22Rv1 (cell line): ENCODE measurements around the gene CCDC160.

Experiments
- ZFX ChIP-seq: fragments of 450-650 bp; IDR thresholded peaks from 2 replicates; pipeline ENCODE4 v1.6.1; 2017; ENCODE audit warnings: antibody characterized with exemption, borderline replicate concordance
- TF ChIP-seq, protein P1 (sequence below): fragments of 450-650 bp; IDR thresholded peaks from 2 replicates; pipeline ENCODE4 v1.5.1; 2017; ENCODE audit warnings: mild to moderate bottlenecking

DNA sequence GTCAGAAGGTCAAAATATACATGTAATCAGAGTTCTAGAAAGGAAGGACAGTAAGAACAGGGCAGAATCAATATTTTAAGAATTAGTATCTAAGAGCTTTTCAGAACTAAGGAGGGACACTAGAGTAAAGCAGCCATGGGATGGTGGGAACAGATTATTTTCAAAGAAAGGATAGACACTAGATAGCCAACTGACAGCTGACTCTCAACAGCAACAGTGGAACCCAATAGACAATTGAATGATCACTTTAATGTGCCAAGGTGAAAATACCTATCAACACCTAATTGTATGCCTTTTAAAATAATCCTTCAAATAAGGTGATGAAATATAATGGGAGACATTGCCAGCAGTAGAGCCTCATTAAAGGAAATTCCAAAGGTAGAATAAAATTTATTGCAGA, 26.5 kb upstream of the CCDC160 start:
- TF ChIP-seq, protein P1, sequence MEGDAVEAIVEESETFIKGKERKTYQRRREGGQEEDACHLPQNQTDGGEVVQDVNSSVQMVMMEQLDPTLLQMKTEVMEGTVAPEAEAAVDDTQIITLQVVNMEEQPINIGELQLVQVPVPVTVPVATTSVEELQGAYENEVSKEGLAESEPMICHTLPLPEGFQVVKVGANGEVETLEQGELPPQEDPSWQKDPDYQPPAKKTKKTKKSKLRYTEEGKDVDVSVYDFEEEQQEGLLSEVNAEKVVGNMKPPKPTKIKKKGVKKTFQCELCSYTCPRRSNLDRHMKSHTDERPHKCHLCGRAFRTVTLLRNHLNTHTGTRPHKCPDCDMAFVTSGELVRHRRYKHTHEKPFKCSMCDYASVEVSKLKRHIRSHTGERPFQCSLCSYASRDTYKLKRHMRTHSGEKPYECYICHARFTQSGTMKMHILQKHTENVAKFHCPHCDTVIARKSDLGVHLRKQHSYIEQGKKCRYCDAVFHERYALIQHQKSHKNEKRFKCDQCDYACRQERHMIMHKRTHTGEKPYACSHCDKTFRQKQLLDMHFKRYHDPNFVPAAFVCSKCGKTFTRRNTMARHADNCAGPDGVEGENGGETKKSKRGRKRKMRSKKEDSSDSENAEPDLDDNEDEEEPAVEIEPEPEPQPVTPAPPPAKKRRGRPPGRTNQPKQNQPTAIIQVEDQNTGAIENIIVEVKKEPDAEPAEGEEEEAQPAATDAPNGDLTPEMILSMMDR, result no peak
- no peak for TF ChIP-seq ZFX
